Measurements from ENCODE around the gene MMS19. TPM values are rescaled to one million over a fixed set of nuclear protein-coding genes. Genes with fewer than 3 reads are reported as not detected.

Gene MMS19
- total and polyA plus RNA-seq, 2 donors = 58.4 to 107 TPM

DNA sequence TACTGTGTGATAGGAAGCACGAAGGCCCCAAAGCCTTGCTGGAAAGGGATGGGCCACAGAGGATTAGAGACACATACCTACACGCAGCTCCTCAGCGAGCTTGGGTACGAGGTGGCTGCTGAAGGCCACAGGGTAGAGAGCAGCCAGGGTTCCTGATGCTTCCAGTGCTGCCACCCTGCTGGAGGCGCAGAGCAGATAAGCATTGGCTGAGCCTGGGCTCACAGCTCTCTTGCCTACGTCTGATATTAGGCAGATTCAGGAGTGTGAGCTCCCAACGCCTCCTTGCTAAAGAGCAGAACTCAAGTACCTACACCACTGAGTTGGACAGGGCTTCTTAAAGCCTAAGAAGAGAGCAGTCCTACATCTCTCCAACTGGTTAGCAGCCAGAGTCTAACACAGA lies 32.2 kb downstream of the MMS19 start:
- Histone ChIP-seq H3K9me3 (ENCODE audit: control insufficient read depth in 2 of 2, insufficient read depth in 1 of 2, low read length in 1 of 2) (no peaks in the 10 kb centered on the region), H3K27me3 (ENCODE audit: control insufficient read depth in 2 of 2, insufficient read depth in 1 of 2, low read length in 1 of 2) (no peaks in the 10 kb centered on the region), H3K4me1 (ENCODE audit: control insufficient read depth in 2 of 2, insufficient read depth in 2 of 2, low read length in 2 of 2) (no peaks in the 10 kb centered on the region), H3K36me3 (ENCODE audit: control insufficient read depth in 2 of 2, insufficient read depth in 2 of 2, low read length in 1 of 2) (peaks cover 85 to 92% of the 10 kb centered on the region in 2 donors), H3K4me3 (ENCODE audit: low read length in 2 of 2) (no peak overlapping the region), H3K27ac (ENCODE audit: low read depth in 1 of 2, low read length in 1 of 2) (no peak overlapping the region)
- WGBS = over 99% methylated on average over 7 of the region's 7 CpGs
- no peak for DNase-seq (ENCODE audit: low read depth in 6 of 9, low spot score in 9 of 9)

DNA sequence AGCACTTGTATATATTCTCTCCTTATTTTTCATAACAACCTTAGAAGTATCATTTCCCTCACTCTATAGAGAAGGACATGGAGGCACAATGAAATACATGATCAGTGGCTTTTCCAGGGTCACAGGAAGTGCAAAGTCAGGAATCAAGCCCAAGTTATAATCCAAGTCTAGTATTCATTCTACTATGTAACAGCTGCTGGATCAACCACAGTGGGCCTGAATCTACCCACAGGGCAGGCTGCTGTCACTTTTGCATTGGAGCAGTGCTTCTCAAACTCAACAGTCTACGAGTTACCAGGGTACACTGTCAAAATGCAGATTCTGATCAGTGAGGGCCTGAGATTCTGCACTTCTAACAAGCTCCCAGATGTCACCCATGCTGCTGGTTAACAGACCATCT lies 34.0 kb downstream of the MMS19 start:
- no peak for DNase-seq (ENCODE audit: low read depth in 6 of 9, low spot score in 9 of 9)

DNA sequence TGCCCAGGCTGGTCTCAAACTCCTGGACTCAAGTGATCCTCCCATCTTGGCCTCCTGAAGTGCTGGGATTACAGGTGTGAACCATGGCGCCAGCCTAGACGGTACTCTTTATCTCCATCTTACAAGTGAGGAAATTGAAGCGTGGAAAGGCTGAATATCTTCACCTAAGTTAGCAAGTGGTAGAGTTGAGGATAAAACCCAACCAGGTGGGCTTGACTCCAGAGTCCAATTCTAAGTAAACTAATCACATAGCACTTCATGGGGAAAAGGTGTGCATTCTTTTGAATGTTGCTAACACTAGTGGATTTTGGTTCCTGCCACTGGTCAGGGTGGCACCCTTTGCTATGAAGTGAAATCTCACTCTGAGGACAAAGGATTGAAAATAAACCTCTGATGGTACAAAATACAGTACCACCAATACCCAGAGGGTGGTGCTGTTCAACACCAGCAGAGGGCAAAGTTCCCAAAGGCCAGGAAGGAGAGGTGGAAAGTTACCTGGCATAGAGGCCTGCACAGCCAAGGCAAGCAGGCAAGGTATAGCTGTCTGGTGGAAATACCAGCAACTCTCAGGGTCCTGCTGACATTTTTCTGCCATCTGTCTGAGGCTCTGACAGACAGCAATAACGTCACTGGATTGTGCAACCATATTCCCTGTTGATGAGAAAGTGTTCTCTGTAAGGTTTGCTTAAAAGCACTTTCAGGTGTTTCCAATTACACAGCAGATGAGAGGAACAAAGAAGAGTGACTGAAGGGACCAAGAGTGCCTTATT lies 34.7 kb downstream of the MMS19 start:
- no peaks in the 10 kb centered on the region for H3K27me3 ChIP-seq (ENCODE audit: control insufficient read depth in 2 of 2, insufficient read depth in 1 of 2, low read length in 1 of 2)
- H3K36me3 ChIP-seq (ENCODE audit: control insufficient read depth in 2 of 2, insufficient read depth in 2 of 2, low read length in 1 of 2) = peaks cover 86 to 95% of the 10 kb centered on the region in 2 donors
- H3K4me1 ChIP-seq (ENCODE audit: control insufficient read depth in 2 of 2, insufficient read depth in 2 of 2, low read length in 2 of 2) = no peaks in the 10 kb centered on the region
- peak in 7 of 9 donors; percentile 18 to 59 (median 47) for DNase-seq (ENCODE audit: low read depth in 6 of 9, low spot score in 9 of 9)
- 96% methylated on average over 4 of the region's 4 CpGs for WGBS
- no peaks in the 10 kb centered on the region for H3K9me3 ChIP-seq (ENCODE audit: control insufficient read depth in 2 of 2, insufficient read depth in 1 of 2, low read length in 1 of 2)
- no peak overlapping the region for H3K27ac ChIP-seq (ENCODE audit: low read depth in 1 of 2, low read length in 1 of 2)
- no peak overlapping the region for H3K4me3 ChIP-seq (ENCODE audit: low read length in 2 of 2)

More for the DNA sequence above, 34.0 kb downstream of the MMS19 start:
- H3K4me3 ChIP-seq (ENCODE audit: low read length in 2 of 2) = no peak overlapping the region
- H3K27me3 ChIP-seq (ENCODE audit: control insufficient read depth in 2 of 2, insufficient read depth in 1 of 2, low read length in 1 of 2) = no peaks in the 10 kb centered on the region
- 88% methylated on average over 1 of the region's 1 CpG for WGBS
- H3K4me1 ChIP-seq (ENCODE audit: control insufficient read depth in 2 of 2, insufficient read depth in 2 of 2, low read length in 2 of 2) = no peaks in the 10 kb centered on the region
- no peak overlapping the region for H3K27ac ChIP-seq (ENCODE audit: low read depth in 1 of 2, low read length in 1 of 2)
- H3K9me3 ChIP-seq (ENCODE audit: control insufficient read depth in 2 of 2, insufficient read depth in 1 of 2, low read length in 1 of 2) = no peaks in the 10 kb centered on the region
- peaks cover 86 to 93% of the 10 kb centered on the region in 2 donors for H3K36me3 ChIP-seq (ENCODE audit: control insufficient read depth in 2 of 2, insufficient read depth in 2 of 2, low read length in 1 of 2)

DNA sequence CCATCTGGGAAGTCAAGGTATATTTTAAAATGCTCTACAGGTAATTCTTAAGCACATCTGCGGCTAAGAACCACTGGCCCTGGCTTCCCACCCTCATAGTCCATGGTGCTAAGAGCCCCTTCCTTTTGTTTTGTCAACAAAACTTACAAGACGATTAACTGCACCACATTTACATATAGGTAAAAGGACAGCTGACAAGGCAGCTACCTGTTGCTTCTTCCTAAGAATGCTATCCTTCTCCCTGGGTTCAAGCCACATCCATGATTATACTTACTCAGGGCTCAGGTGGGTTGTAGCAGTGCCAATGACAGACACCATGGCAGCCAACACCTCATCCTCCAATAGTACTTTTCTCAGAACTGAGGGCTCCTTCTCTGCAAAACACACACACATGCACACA lies 35.9 kb downstream of the MMS19 start:
- no peaks in the 10 kb centered on the region for H3K4me1 ChIP-seq (ENCODE audit: control insufficient read depth in 2 of 2, insufficient read depth in 2 of 2, low read length in 2 of 2)
- H3K4me3 ChIP-seq (ENCODE audit: low read length in 2 of 2) = no peak overlapping the region
- no peaks in the 10 kb centered on the region for H3K9me3 ChIP-seq (ENCODE audit: control insufficient read depth in 2 of 2, insufficient read depth in 1 of 2, low read length in 1 of 2)
- WGBS = 97% methylated on average over 2 of the region's 2 CpGs
- DNase-seq (ENCODE audit: low read depth in 6 of 9, low spot score in 9 of 9) = no peak
- H3K27ac ChIP-seq (ENCODE audit: low read depth in 1 of 2, low read length in 1 of 2) = no peak overlapping the region
- no peaks in the 10 kb centered on the region for H3K27me3 ChIP-seq (ENCODE audit: control insufficient read depth in 2 of 2, insufficient read depth in 1 of 2, low read length in 1 of 2)
- H3K36me3 ChIP-seq (ENCODE audit: control insufficient read depth in 2 of 2, insufficient read depth in 2 of 2, low read length in 1 of 2) = peaks cover 85 to 93% of the 10 kb centered on the region in 2 donors

DNA sequence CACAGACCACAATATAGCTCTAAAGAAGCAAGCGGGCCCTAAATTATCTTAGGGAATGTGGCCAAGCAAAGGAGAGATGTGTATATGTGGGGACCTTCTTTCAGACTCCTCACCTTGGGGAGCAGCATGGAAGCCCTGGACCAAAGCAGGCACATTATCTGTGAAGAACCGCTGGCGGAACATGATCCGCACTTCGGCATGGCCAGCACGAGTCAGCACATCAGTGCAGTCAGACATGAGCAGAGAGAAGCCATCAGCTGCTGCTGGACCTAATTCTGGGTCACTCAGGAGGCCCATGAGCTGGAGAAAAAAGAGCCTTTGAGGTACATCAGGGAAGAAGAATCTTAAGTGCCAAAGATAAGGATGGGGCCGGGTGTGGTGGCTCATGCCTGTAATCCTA lies 38.3 kb downstream of the MMS19 start:
- 82% methylated on average over 7 of the region's 7 CpGs for WGBS
- Histone ChIP-seq H3K9me3 (ENCODE audit: control insufficient read depth in 2 of 2, insufficient read depth in 1 of 2, low read length in 1 of 2) (no peaks in the 10 kb centered on the region), H3K36me3 (ENCODE audit: control insufficient read depth in 2 of 2, insufficient read depth in 2 of 2, low read length in 1 of 2) (peaks cover 77 to 93% of the 10 kb centered on the region in 2 donors), H3K4me3 (ENCODE audit: low read length in 2 of 2) (no peak overlapping the region), H3K27ac (ENCODE audit: low read depth in 1 of 2, low read length in 1 of 2) (no peak overlapping the region), H3K4me1 (ENCODE audit: control insufficient read depth in 2 of 2, insufficient read depth in 2 of 2, low read length in 2 of 2) (no peaks in the 10 kb centered on the region), H3K27me3 (ENCODE audit: control insufficient read depth in 2 of 2, insufficient read depth in 1 of 2, low read length in 1 of 2) (no peaks in the 10 kb centered on the region)
- no peak for DNase-seq (ENCODE audit: low read depth in 6 of 9, low spot score in 9 of 9)

DNA sequence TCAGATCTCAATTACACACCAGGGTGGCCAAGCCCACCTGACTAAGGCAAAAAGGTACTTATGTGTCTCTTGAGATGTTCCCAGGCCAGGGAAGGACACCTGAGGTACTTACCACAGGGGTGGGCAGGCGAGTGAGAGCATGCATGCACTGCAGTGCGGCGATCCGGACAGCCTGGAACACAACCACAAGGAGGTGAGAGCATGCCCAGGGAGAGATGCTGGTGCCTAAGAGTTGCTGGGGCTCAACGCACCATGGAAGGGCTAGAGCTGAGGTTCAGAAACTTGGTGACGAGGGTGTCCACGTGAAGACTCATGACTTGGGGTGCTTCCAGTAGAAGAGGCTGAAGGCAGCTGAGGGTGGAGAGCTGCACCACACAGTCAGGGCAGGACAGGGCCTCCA lies 39.1 kb downstream of the MMS19 start:
- Histone ChIP-seq H3K4me3 (ENCODE audit: low read length in 2 of 2) (no peak overlapping the region), H3K27me3 (ENCODE audit: control insufficient read depth in 2 of 2, insufficient read depth in 1 of 2, low read length in 1 of 2) (no peaks in the 10 kb centered on the region), H3K9me3 (ENCODE audit: control insufficient read depth in 2 of 2, insufficient read depth in 1 of 2, low read length in 1 of 2) (no peaks in the 10 kb centered on the region), H3K36me3 (ENCODE audit: control insufficient read depth in 2 of 2, insufficient read depth in 2 of 2, low read length in 1 of 2) (peaks cover 69 to 88% of the 10 kb centered on the region in 2 donors), H3K4me1 (ENCODE audit: control insufficient read depth in 2 of 2, insufficient read depth in 2 of 2, low read length in 2 of 2) (no peaks in the 10 kb centered on the region), H3K27ac (ENCODE audit: low read depth in 1 of 2, low read length in 1 of 2) (no peak overlapping the region)
- WGBS = 96% methylated on average over 7 of the region's 7 CpGs
- DNase-seq (ENCODE audit: low read depth in 6 of 9, low spot score in 9 of 9) = no peak

DNA sequence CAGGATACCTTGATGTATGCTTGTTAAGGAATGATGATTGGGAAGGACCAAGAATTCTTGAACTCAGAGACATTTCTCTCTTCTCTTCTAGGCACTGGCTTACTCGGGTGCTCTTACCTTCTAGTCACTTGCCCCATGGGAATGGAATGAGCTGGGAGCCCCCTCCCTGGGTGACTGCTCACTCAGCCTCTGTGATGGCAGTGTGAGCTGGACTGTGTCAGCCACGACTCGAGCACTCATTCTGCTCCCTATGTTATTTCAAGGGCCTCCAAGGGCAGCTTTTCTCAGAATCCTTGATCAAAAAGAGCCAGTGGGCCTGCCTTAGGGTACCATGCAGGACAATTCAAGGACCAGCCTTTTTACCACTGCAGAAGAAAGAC lies 41.5 kb downstream of the MMS19 start:
- Histone ChIP-seq H3K4me1 (ENCODE audit: control insufficient read depth in 2 of 2, insufficient read depth in 2 of 2, low read length in 2 of 2) (no peaks in the 10 kb centered on the region), H3K4me3 (ENCODE audit: low read length in 2 of 2) (no peak overlapping the region), H3K9me3 (ENCODE audit: control insufficient read depth in 2 of 2, insufficient read depth in 1 of 2, low read length in 1 of 2) (no peaks in the 10 kb centered on the region), H3K36me3 (ENCODE audit: control insufficient read depth in 2 of 2, insufficient read depth in 2 of 2, low read length in 1 of 2) (peaks cover 70 to 81% of the 10 kb centered on the region in 2 donors), H3K27me3 (ENCODE audit: control insufficient read depth in 2 of 2, insufficient read depth in 1 of 2, low read length in 1 of 2) (no peaks in the 10 kb centered on the region), H3K27ac (ENCODE audit: low read depth in 1 of 2, low read length in 1 of 2) (no peak overlapping the region)
- no peak for DNase-seq (ENCODE audit: low read depth in 6 of 9, low spot score in 9 of 9)
- 93% methylated on average over 3 of the region's 3 CpGs for WGBS

DNA sequence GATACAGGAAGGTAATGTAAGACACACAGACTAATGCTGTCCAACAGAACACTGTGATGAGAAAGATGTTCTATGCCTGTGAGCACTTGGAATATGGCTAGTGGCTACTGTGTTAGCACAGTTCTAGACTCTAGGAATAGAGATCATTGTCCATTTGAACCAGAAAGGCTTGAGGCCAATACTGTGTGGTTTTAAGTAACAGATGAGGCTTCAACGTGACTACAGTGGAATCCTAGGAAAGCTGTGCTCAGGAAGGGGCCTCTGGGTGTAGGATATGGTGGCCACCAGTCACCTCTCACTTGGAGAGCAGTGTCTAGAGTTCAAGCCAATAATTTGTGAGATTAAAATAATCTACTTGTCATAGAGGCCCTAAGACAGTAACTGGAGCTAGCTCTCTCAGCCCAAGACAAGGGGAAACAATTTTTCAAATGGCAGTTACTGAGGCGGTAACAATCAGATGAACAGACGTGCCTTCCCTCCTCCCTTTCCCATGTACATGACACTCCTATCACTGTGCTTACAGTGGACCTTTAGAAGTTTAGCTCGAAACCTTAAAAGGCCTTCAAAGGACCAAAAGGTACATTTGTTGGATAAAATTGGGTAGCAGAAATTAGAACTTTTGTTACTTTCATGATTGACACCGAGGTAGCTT lies 42.1 kb downstream of the MMS19 start:
- Histone ChIP-seq H3K4me3 (ENCODE audit: low read length in 2 of 2) (no peak overlapping the region), H3K27me3 (ENCODE audit: control insufficient read depth in 2 of 2, insufficient read depth in 1 of 2, low read length in 1 of 2) (no peaks in the 10 kb centered on the region), H3K9me3 (ENCODE audit: control insufficient read depth in 2 of 2, insufficient read depth in 1 of 2, low read length in 1 of 2) (no peaks in the 10 kb centered on the region), H3K27ac (ENCODE audit: low read depth in 1 of 2, low read length in 1 of 2) (no peak overlapping the region), H3K4me1 (ENCODE audit: control insufficient read depth in 2 of 2, insufficient read depth in 2 of 2, low read length in 2 of 2) (no peaks in the 10 kb centered on the region), H3K36me3 (ENCODE audit: control insufficient read depth in 2 of 2, insufficient read depth in 2 of 2, low read length in 1 of 2) (peaks cover 69 to 79% of the 10 kb centered on the region in 2 donors)
- DNase-seq (ENCODE audit: low read depth in 6 of 9, low spot score in 9 of 9) = no peak
- 85% methylated on average over 5 of the region's 5 CpGs for WGBS

DNA sequence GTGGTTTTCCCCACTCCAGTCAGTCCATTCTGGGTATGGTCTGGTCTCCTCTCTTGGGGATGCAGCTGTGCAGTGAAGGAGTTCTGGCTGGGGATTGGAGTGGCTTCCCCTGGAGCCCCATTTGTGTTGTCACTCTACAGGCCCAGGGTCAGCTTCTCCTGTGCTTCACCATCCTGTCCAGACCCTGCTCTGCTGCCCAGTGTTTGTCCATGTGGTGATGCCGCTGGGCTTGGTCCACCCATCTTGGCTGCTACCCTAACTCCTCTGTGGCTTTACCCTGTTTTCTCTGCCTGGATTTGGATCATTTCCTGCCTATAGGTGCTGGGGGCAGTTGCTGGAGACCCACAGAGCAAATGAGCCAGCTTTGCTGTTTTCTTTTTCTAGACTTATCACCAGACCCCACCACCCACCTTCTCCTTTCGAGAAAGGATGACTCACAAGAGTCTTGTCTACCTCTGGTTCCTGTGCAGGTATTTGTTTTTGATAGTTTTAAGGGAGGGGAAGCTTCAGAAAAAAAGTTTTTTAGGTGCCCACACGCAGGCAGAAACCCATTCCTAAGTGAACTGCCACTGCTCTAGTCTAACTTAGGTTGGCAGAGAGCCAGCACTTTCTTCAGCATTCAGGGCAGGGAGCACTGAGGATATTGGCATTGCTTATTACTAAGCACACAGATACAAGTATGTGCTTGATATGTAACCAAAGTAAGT lies 43.7 kb downstream of the MMS19 start:
- H3K9me3 ChIP-seq (ENCODE audit: control insufficient read depth in 2 of 2, insufficient read depth in 1 of 2, low read length in 1 of 2) = no peaks in the 10 kb centered on the region
- peaks cover 54 to 70% of the 10 kb centered on the region in 2 donors for H3K36me3 ChIP-seq (ENCODE audit: control insufficient read depth in 2 of 2, insufficient read depth in 2 of 2, low read length in 1 of 2)
- no peak for DNase-seq (ENCODE audit: low read depth in 6 of 9, low spot score in 9 of 9)
- H3K27ac ChIP-seq (ENCODE audit: low read depth in 1 of 2, low read length in 1 of 2) = peak overlapping the region in 1 of 2 donors; percentile 53
- no peaks in the 10 kb centered on the region for H3K27me3 ChIP-seq (ENCODE audit: control insufficient read depth in 2 of 2, insufficient read depth in 1 of 2, low read length in 1 of 2)
- no peaks in the 10 kb centered on the region for H3K4me1 ChIP-seq (ENCODE audit: control insufficient read depth in 2 of 2, insufficient read depth in 2 of 2, low read length in 2 of 2)
- WGBS = 88% methylated on average over 3 of the region's 3 CpGs
- H3K4me3 ChIP-seq (ENCODE audit: low read length in 2 of 2) = no peak overlapping the region

Measured in thymus (tissue), 11 donors.